ENCODE data around the gene AFF4. TPM values are rescaled to one million over a fixed set of nuclear protein-coding genes. Genes with fewer than 3 reads are reported as not detected.

Gene AFF4
- polyA plus RNA-seq, 1 of the 3 experiments (the other 2 are of a cell fraction) = 8.1 TPM

DNA sequence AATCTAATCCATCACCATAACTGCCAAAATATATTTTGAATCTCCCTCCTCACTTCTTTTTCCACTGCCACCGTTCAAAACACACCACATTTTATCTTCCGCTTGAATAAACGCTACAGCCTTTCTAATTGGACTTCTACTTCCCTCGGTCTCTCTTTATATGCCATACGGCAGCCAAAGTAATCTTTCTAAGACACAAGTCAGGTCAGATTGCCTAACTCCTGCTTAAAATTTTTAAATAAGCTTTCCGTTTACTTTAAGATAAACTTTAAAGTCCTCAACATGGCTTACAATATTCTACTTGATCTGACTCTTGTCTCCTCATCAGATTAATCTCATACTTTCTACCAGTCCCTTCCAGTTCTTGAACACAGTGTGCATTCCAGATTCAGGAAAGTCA lies 9.7 kb downstream of the AFF4 start:
- Histone ChIP-seq H3K27me3 (ENCODE audit: insufficient read depth) (no peaks in the 10 kb centered on the region), H3F3A (replicated peaks; ENCODE audit: insufficient read depth) (peaks cover 23% of the 10 kb centered on the region), H3K4me3 (ENCODE audit: low read depth in 2 of 2, low read length in 1 of 2) (no peak overlapping the region), H4K20me1 (ENCODE audit: insufficient read depth) (peaks cover 95% of the 10 kb centered on the region), H3K27ac (ENCODE audit: low read depth in 2 of 2, low read length in 1 of 2) (0 out of 4 replicates have a peak overlapping the region, but pooled peaks of 1 of the 2 experiments have one; percentile 5), H2AFZ (ENCODE audit: low read depth) (no peak overlapping the region), H3K4me1 (ENCODE audit: control insufficient read depth in 1 of 2, insufficient read depth in 2 of 2, low read depth in 1 of 2, low read length in 1 of 2) (peaks cover 0 to 5% of the 10 kb centered on the region in 2 experiments; a peak in 2 of 4 replicates), H3K9me3 (no peaks in the 10 kb centered on the region), H3K4me2 (no peak overlapping the region), H3K9ac (no peak overlapping the region), H3K36me3 (replicated peaks in 1 of 2; ENCODE audit: control insufficient read depth in 1 of 2, insufficient read depth in 2 of 2, low read length in 1 of 2) (peaks cover 5 to 35% of the 10 kb centered on the region in 2 experiments), H3K9me2 (no peaks in the 10 kb centered on the region), H3K79me2 (ENCODE audit: insufficient read depth) (peaks cover 100% of the 10 kb centered on the region)
- DNase-seq = no peak
- TF ChIP-seq EP300 (IDR thresholded peaks at IDR 0.05; ENCODE audit: borderline replicate concordance in 1 of 2, low read depth in 1 of 2, low read length in 1 of 2) (no peak), MAX (IDR thresholded peaks at IDR 0.05; ENCODE audit: low read depth) (no peak), GATA2 (CRISPR knock-in tag; IDR thresholded peaks at IDR 0.05) (no peak), SMC3 (IDR thresholded peaks at IDR 0.05; ENCODE audit: low read depth, low read length) (no peak), RFX5 (IDR thresholded peaks at IDR 0.05; ENCODE audit: low read length) (no peak), MEF2A (IDR thresholded peaks at IDR 0.05; ENCODE audit: borderline replicate concordance, low read depth) (no peak), TAF1 (IDR thresholded peaks at IDR 0.05; ENCODE audit: borderline replicate concordance, low read depth, low read length) (no peak), REST (IDR thresholded peaks at IDR 0.05; ENCODE audit: low read depth, low read length) (no peak), FOSL2 (IDR thresholded peaks at IDR 0.05; ENCODE audit: borderline replicate concordance, low read depth) (no peak), NRF1 (IDR thresholded peaks at IDR 0.05; ENCODE audit: low read depth, low read length) (no peak), RXRA (IDR thresholded peaks at IDR 0.05; ENCODE audit: borderline replicate concordance, low read depth) (no peak), RAD21 (IDR thresholded peaks at IDR 0.05; ENCODE audit: low read length) (no peak), EZH2phosphoT487 (IDR thresholded peaks at IDR 0.05; ENCODE audit: borderline replicate concordance, low read depth) (no peak)
- TF ChIP-seq, protein P1, sequence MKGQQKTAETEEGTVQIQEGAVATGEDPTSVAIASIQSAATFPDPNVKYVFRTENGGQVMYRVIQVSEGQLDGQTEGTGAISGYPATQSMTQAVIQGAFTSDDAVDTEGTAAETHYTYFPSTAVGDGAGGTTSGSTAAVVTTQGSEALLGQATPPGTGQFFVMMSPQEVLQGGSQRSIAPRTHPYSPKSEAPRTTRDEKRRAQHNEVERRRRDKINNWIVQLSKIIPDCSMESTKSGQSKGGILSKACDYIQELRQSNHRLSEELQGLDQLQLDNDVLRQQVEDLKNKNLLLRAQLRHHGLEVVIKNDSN (IDR thresholded peaks at IDR 0.05; ENCODE audit: borderline replicate concordance, low read depth) = no peak
- TF ChIP-seq, protein P2, sequence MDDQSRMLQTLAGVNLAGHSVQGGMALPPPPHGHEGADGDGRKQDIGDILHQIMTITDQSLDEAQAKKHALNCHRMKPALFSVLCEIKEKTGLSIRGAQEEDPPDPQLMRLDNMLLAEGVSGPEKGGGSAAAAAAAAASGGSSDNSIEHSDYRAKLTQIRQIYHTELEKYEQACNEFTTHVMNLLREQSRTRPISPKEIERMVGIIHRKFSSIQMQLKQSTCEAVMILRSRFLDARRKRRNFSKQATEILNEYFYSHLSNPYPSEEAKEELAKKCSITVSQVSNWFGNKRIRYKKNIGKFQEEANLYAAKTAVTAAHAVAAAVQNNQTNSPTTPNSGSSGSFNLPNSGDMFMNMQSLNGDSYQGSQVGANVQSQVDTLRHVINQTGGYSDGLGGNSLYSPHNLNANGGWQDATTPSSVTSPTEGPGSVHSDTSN (IDR thresholded peaks at IDR 0.05) = no peak
- TF ChIP-seq, protein P3, sequence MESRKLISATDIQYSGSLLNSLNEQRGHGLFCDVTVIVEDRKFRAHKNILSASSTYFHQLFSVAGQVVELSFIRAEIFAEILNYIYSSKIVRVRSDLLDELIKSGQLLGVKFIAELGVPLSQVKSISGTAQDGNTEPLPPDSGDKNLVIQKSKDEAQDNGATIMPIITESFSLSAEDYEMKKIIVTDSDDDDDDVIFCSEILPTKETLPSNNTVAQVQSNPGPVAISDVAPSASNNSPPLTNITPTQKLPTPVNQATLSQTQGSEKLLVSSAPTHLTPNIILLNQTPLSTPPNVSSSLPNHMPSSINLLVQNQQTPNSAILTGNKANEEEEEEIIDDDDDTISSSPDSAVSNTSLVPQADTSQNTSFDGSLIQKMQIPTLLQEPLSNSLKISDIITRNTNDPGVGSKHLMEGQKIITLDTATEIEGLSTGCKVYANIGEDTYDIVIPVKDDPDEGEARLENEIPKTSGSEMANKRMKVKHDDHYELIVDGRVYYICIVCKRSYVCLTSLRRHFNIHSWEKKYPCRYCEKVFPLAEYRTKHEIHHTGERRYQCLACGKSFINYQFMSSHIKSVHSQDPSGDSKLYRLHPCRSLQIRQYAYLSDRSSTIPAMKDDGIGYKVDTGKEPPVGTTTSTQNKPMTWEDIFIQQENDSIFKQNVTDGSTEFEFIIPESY (IDR thresholded peaks at IDR 0.05; ENCODE audit: borderline replicate concordance, low read depth) = no peak
- TF ChIP-seq, protein P4, sequence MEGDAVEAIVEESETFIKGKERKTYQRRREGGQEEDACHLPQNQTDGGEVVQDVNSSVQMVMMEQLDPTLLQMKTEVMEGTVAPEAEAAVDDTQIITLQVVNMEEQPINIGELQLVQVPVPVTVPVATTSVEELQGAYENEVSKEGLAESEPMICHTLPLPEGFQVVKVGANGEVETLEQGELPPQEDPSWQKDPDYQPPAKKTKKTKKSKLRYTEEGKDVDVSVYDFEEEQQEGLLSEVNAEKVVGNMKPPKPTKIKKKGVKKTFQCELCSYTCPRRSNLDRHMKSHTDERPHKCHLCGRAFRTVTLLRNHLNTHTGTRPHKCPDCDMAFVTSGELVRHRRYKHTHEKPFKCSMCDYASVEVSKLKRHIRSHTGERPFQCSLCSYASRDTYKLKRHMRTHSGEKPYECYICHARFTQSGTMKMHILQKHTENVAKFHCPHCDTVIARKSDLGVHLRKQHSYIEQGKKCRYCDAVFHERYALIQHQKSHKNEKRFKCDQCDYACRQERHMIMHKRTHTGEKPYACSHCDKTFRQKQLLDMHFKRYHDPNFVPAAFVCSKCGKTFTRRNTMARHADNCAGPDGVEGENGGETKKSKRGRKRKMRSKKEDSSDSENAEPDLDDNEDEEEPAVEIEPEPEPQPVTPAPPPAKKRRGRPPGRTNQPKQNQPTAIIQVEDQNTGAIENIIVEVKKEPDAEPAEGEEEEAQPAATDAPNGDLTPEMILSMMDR (IDR thresholded peaks at IDR 0.05) = no peak
- CTCF ChIA-PET = interaction anchor here (0.6 kb wide), 1 partner anchor 13 kb away, joined by 3 read pairs; no protein-coding TSS in a partner anchor
- 97% methylated on average over 6 of the region's 6 CpGs for WGBS (ENCODE audit: low lambda C conversion rate)
- POLR2A ChIA-PET = interaction anchor here (1.4 kb wide), 1 partner anchor 10 kb away, joined by 3 read pairs; the partner anchor contains the start of gene AFF4
